ENCODE measurements around the gene TRIM32.

The TRIM32 gene

DNA sequence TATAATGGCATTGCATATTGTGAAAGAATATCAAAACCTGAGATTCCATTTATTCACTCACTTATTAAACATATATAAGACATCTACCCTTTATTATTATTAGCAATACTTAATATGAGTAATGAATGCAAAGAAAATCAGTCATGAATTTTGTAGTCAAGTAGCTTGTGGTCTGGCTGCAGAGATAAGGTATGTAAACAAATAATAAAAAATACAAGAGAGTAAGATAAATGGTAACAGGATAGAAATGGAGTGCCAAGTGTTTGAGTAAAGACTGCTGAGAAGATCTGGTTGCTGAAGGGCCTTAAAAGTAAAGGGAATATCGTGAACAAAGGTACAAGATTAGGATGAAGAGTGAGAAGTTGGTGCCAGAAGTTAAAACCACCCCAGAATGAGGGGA is 18.4 kb downstream of the TRIM32 start:
- H2AFZ ChIP-seq (ENCODE audit: low read length): no peak overlapping the region
- H3K4me2 ChIP-seq (ENCODE audit: low read length): no peak overlapping the region
- H4K20me1 ChIP-seq (ENCODE audit: insufficient read depth, low read length): peaks cover 2% of the 10 kb centered on the region; the same call in 1 of the 2 replicates
- no peaks in the 10 kb centered on the region for H3F3A ChIP-seq (ENCODE audit: insufficient read depth, low read length)
- H3K9ac ChIP-seq (ENCODE audit: low read length): no peak overlapping the region
- no peaks in the 10 kb centered on the region for H3K4me1 ChIP-seq (ENCODE audit: insufficient read depth, low read length, severe bottlenecking)
- no peaks in the 10 kb centered on the region for H3K27me3 ChIP-seq (ENCODE audit: insufficient read depth, low read length)
- peaks cover 8% of the 10 kb centered on the region for H3K36me3 ChIP-seq (ENCODE audit: insufficient read depth, low read length)
- no peak overlapping the region for H3K27ac ChIP-seq (ENCODE audit: low read depth, low read length, poor library complexity, severe bottlenecking)
- H3K79me2 ChIP-seq (ENCODE audit: insufficient read depth, low read length): no peaks in the 10 kb centered on the region
- TF ChIP-seq EZH2 (IDR thresholded peaks at IDR 0.05; ENCODE audit: borderline replicate concordance, low read length): no peak
- TF ChIP-seq CTCF (IDR thresholded peaks at IDR 0.05; ENCODE audit: low read length): no peak
- H3K9me3 ChIP-seq (ENCODE audit: low read length): no peaks in the 10 kb centered on the region
- no peaks in the 10 kb centered on the region for H3K9me2 ChIP-seq (ENCODE audit: low read depth, low read length)
- H3K4me3 ChIP-seq (ENCODE audit: low read depth, low read length, poor library complexity, severe bottlenecking): no peak overlapping the region

DNA sequence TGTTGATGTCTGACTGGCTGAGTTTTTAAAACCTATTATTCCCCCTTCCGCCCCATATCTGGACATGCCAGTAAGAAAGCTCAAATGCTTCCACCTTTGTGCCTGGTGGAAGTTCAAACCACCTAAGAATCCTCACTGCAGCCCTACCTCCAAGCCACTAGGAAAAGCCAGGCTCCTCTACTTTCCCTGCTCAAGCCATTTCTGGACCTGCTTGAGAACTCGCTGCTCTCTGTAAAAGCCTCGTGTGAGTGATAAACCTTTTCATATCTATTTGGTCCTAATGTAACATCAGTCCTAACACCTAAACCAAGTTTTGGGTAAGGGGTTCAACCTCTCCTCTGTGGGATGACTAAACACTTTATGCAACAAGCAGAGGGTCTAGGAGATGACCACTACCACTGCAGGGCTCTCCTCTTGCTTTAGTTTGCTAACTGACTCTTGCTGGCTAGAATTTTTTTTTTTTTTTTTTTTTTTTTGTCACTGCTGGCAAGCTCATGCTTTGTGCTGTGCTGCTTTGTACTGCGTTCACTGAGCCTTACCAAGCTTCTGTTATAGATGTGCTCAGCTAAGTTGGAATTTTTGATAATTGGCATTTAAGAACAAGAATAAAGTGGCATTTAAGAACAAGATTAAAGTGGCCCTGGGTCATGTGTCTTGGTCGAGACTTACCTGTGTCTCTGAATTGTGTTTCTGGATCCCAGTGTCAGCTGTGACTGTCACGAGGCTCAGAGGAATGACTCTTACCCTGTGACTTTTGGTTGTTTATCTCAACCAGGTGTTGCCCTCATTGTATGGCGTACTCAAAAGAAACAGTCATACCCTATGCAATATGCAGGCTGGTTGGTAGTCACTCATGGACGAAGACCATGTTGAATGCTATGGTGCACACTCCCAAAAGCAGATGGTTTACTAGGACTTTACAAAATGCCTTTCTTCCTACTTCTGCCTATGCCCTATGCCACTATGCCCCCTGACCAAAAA is 19.5 kb downstream of the TRIM32 start:
- no peak overlapping the region for H3K4me2 ChIP-seq (ENCODE audit: low read length)
- no peak overlapping the region for H3K9ac ChIP-seq (ENCODE audit: low read length)

GRCh38 chr9:116712781-116713180 is 25.7 kb downstream of the TRIM32 start:
- TF ChIP-seq CTCF (IDR thresholded peaks at IDR 0.05; ENCODE audit: low read length) (no peak), EZH2 (IDR thresholded peaks at IDR 0.05; ENCODE audit: borderline replicate concordance, low read length) (no peak)
- H3K4me3 ChIP-seq (ENCODE audit: low read depth, low read length, poor library complexity, severe bottlenecking): no peak overlapping the region
- H3K9ac ChIP-seq (ENCODE audit: low read length): no peak overlapping the region
- H3K9me3 ChIP-seq (ENCODE audit: low read length): no peaks in the 10 kb centered on the region
- no peaks in the 10 kb centered on the region for H3K27me3 ChIP-seq (ENCODE audit: insufficient read depth, low read length)
- H3K27ac ChIP-seq (ENCODE audit: low read depth, low read length, poor library complexity, severe bottlenecking): no peak overlapping the region
- H3K79me2 ChIP-seq (ENCODE audit: insufficient read depth, low read length): no peaks in the 10 kb centered on the region
- H3K4me2 ChIP-seq (ENCODE audit: low read length): no peak overlapping the region
- H2AFZ ChIP-seq (ENCODE audit: low read length): no peak overlapping the region
- H4K20me1 ChIP-seq (ENCODE audit: insufficient read depth, low read length): 0 out of 2 replicates have a peak, but pooled peaks cover 2% of the 10 kb centered on the region
- H3K9me2 ChIP-seq (ENCODE audit: low read depth, low read length): no peaks in the 10 kb centered on the region
- H3K4me1 ChIP-seq (ENCODE audit: insufficient read depth, low read length, severe bottlenecking): no peaks in the 10 kb centered on the region
- no peaks in the 10 kb centered on the region for H3K36me3 ChIP-seq (ENCODE audit: insufficient read depth, low read length)
- H3F3A ChIP-seq (ENCODE audit: insufficient read depth, low read length): no peaks in the 10 kb centered on the region

More for the DNA sequence above, 19.5 kb downstream of the TRIM32 start:
- H3K9me3 ChIP-seq (ENCODE audit: low read length): no peaks in the 10 kb centered on the region
- no peaks in the 10 kb centered on the region for H3K9me2 ChIP-seq (ENCODE audit: low read depth, low read length)
- H3K79me2 ChIP-seq (ENCODE audit: insufficient read depth, low read length): no peaks in the 10 kb centered on the region
- H3K27ac ChIP-seq (ENCODE audit: low read depth, low read length, poor library complexity, severe bottlenecking): no peak overlapping the region
- H4K20me1 ChIP-seq (ENCODE audit: insufficient read depth, low read length): peaks cover 2% of the 10 kb centered on the region; the same call in 1 of the 2 replicates
- H2AFZ ChIP-seq (ENCODE audit: low read length): no peak overlapping the region
- H3K27me3 ChIP-seq (ENCODE audit: insufficient read depth, low read length): no peaks in the 10 kb centered on the region
- no peaks in the 10 kb centered on the region for H3F3A ChIP-seq (ENCODE audit: insufficient read depth, low read length)
- no peaks in the 10 kb centered on the region for H3K4me1 ChIP-seq (ENCODE audit: insufficient read depth, low read length, severe bottlenecking)
- no peak overlapping the region for H3K4me3 ChIP-seq (ENCODE audit: low read depth, low read length, poor library complexity, severe bottlenecking)
- TF ChIP-seq CTCF (IDR thresholded peaks at IDR 0.05; ENCODE audit: low read length): no peak
- no peak for TF ChIP-seq EZH2 (IDR thresholded peaks at IDR 0.05; ENCODE audit: borderline replicate concordance, low read length)
- peaks cover 6% of the 10 kb centered on the region; the same call in 1 of the 2 replicates for H3K36me3 ChIP-seq (ENCODE audit: insufficient read depth, low read length)

Data from OCI-LY1 (cell line).